Activated effector memory CD4-positive, alpha-beta T cell treated with Interleukin-2 at 50 U/mL for 16 hours (primary cell): Measurements from ENCODE around the gene SAA2.
"Not testable (repeated sequence)": the region's sequence is repeated elsewhere in the genome, so short reads cannot be mapped to it uniquely, and the experiment has no call there.

Experiments used
- DNase-seq: peaks from one replicate; pipeline ENCODE4 v3.0.0-alpha.2; 2020

SAA2 gene

GRCh38 chr11:18248561-18248960 lies at the start of gene SAA2:
Gene SAA2, minus strand, starts transcription at chr11:18248668. Its CDS starts 657 bp downstream, at chr11:18248011.
- DNase-seq = no peak

GRCh38 chr11:18295316-18295715 lies 46.8 kb upstream of the SAA2 start:
- DNase-seq = no peak

- DNase-seq = no peak
Observed at GRCh38 chr11:18294862-18295261, 46.4 kb upstream of the SAA2 start.

- no peak for DNase-seq
Observed at GRCh38 chr11:18288911-18289310, 40.4 kb upstream of the SAA2 start.

- no peak for DNase-seq
Observed at GRCh38 chr11:18285841-18286240, 37.4 kb upstream of the SAA2 start.

- DNase-seq = no peak
Observed at GRCh38 chr11:18282626-18283025, 34.2 kb upstream of the SAA2 start.

GRCh38 chr11:18280438-18281045 lies 32.1 kb upstream of the SAA2 start:
- no peak for DNase-seq

- no peak for DNase-seq
Observed at GRCh38 chr11:18277565-18278271, 29.2 kb upstream of the SAA2 start.

GRCh38 chr11:18271206-18271605 lies 22.7 kb upstream of the SAA2 start:
- DNase-seq = no peak

- DNase-seq = no peak
Observed at GRCh38 chr11:18270102-18270501, 21.6 kb upstream of the SAA2 start.

- not testable (repeated sequence) for DNase-seq
Observed at GRCh38 chr11:18269252-18269651, 20.8 kb upstream of the SAA2 start.

- DNase-seq = not testable (repeated sequence)
Observed at GRCh38 chr11:18267335-18268133, 19.1 kb upstream of the SAA2 start.

- no peak for DNase-seq
Observed at GRCh38 chr11:18265949-18266348, 17.5 kb upstream of the SAA2 start, which contains the start of gene SAA1. Gene SAA1, plus strand, starts transcription at chr11:18266264. Its CDS starts 624 bp downstream, at chr11:18266888.

GRCh38 chr11:18264677-18265555 lies 16.4 kb upstream of the SAA2 start:
- DNase-seq = no peak

- no peak for DNase-seq
Observed at GRCh38 chr11:18264035-18264434, 15.6 kb upstream of the SAA2 start.

GRCh38 chr11:18262681-18263350 lies 14.3 kb upstream of the SAA2 start:
- DNase-seq = not testable (repeated sequence)

GRCh38 chr11:18261721-18262120 lies 13.3 kb upstream of the SAA2 start:
- DNase-seq = no peak

- DNase-seq = no peak
Observed at GRCh38 chr11:18259259-18259658, 10.8 kb upstream of the SAA2 start.

- no peak for DNase-seq
Observed at GRCh38 chr11:18254781-18255361, 6.4 kb upstream of the SAA2 start.

GRCh38 chr11:18253778-18254338 lies 5.4 kb upstream of the SAA2 start:
- DNase-seq = no peak

GRCh38 chr11:18253233-18253632 lies 4.8 kb upstream of the SAA2 start:
- DNase-seq = no peak
